Gastroesophageal sphincter (tissue), 3 donors: ENCODE results near the gene ZNF385A.

Experiments
- CTCF ChIP-seq, 4 experiments: fragments of 200-600 bp in 2 of 4; fragments of 450-650 bp in 2 of 4; sonication (generic) in 1 of 4; IDR thresholded peaks; one replicate each; pipeline ENCODE4 v1.5.1; 2017 to 2019; ENCODE audit warnings: antibody characterized with exemption in 4 of 4, mild to moderate bottlenecking in 2 of 4, moderate library complexity in 2 of 4
- POLR2A ChIP-seq, 2 donors: fragments of 450-650 bp; IDR thresholded peaks; one replicate each; pipeline ENCODE4 v1.6.1; 2017; ENCODE audit warnings: antibody characterized with exemption in 2 of 2, mild to moderate bottlenecking in 2 of 2, moderate library complexity in 1 of 2

- no peak for TF ChIP-seq CTCF (IDR thresholded peaks at IDR 0.05)
- no peak for TF ChIP-seq POLR2A (IDR thresholded peaks at IDR 0.05)
These were observed 29.3 kb downstream of the ZNF385A start for GRCh38 chr12:54355104-54355815.
